ENCODE data around the gene LRRC8C.

GRCh38 chr1:89584781-89585180, 48.1 kb upstream of the LRRC8C start:
- TF ChIP-seq CTCF (conservative IDR thresholded peaks at IDR 0.05; ENCODE audit: low read length) (no peak), EZH2phosphoT487 (IDR thresholded peaks at IDR 0.05; ENCODE audit: borderline replicate concordance) (no peak)
